ENCODE measurements around the gene BST2. TPM values are rescaled to one million over a fixed set of nuclear protein-coding genes. Genes with fewer than 3 reads are reported as not detected.

Gene BST2
- total and polyA plus RNA-seq, 10 donors: 91.4 to 257 (median 168) TPM

GRCh38 chr19:17436094-17436873, 30.9 kb upstream of the BST2 start:
- Histone ChIP-seq H3K27ac (no peak overlapping the region), H3K9me3 (peaks cover 0 to 6% (median under 1%) of the 10 kb centered on the region in 8 donors), H3K27me3 (replicated peaks in 1 of 7) (peaks cover 0 to 4% (median 0%) of the 10 kb centered on the region in 7 donors), H3K36me3 (peaks cover 0 to 8% (median 0%) of the 10 kb centered on the region in 6 donors), H3K4me1 (no peaks in the 10 kb centered on the region), H3K4me3 (no peak overlapping the region)
- TF ChIP-seq CTCF (IDR thresholded peaks at IDR 0.05 in 8 of 11, conservative IDR thresholded peaks at IDR 0.05 in 3 of 11): no peak
- TF ChIP-seq POLR2AphosphoS5 (IDR thresholded peaks at IDR 0.05): peak in 1 of 3 donors; percentile 13
- intact Hi-C loops (cut with DNase I; ENCODE audit: low total_unique reads): no loop called here
- no peak for DNase-seq
- 94 to 97% (median 95%) methylated on average over 24 to 25 of the region's 25 CpGs for WGBS, 5 donors

- peaks cover 0 to 4% (median 0%) of the 10 kb centered on the region in 7 donors for H3K27me3 ChIP-seq (replicated peaks in 1 of 7)
- WGBS, 5 donors: 69 to 89% (median 81%) methylated on average over 7 of the region's 7 CpGs
- no peak overlapping the region for H3K4me3 ChIP-seq
- H3K9me3 ChIP-seq: peaks cover 0 to 5% (median 0%) of the 10 kb centered on the region in 8 donors
- H3K4me1 ChIP-seq: no peaks in the 10 kb centered on the region
- TF ChIP-seq CTCF (IDR thresholded peaks at IDR 0.05 in 8 of 11, conservative IDR thresholded peaks at IDR 0.05 in 3 of 11): no peak
- TF ChIP-seq POLR2A (IDR thresholded peaks at IDR 0.05): no peak
- no peak for TF ChIP-seq POLR2AphosphoS5 (IDR thresholded peaks at IDR 0.05)
- DNase-seq: no peak
- H3K27ac ChIP-seq: no peak overlapping the region
- intact Hi-C loops (cut with DNase I; ENCODE audit: low total_unique reads): no loop called here
- peaks cover 0 to 8% (median 0%) of the 10 kb centered on the region in 6 donors for H3K36me3 ChIP-seq
Observed at GRCh38 chr19:17435218-17435617, 29.8 kb upstream of the BST2 start.

DNA sequence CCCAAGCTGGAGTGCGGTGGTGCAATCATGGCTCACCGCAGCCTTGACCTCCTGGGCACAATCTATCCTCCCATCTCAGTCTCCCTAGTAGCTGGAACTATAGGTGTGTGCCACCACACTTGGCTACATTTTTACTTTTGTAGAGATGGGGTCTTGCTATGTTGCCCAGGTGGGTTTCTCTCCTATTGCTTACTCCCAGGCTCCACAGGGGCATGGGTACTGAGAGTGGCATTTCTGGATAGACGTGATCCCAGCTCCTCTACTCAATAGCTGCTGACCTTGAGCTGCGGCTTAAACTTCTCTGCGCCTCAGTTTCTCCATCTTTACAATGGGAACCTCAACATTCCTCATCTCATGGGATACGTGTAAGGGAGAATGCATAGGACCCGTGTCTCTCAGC, 26.0 kb upstream of the BST2 start:
- Histone ChIP-seq H3K27me3 (replicated peaks in 1 of 7) (no peaks in the 10 kb centered on the region), H3K4me1 (no peaks in the 10 kb centered on the region), H3K9me3 (peaks cover 0 to 5% (median 0%) of the 10 kb centered on the region in 8 donors), H3K27ac (no peak overlapping the region), H3K4me3 (no peak overlapping the region), H3K36me3 (peaks cover 0 to 7% (median 0%) of the 10 kb centered on the region in 6 donors)
- intact Hi-C loops (cut with DNase I; ENCODE audit: low total_unique reads): no loop called here
- WGBS, 5 donors: 86 to 91% (median 89%) methylated on average over 7 of the region's 7 CpGs
- no peak for TF ChIP-seq POLR2A (IDR thresholded peaks at IDR 0.05)
- no peak for TF ChIP-seq CTCF (IDR thresholded peaks at IDR 0.05 in 8 of 11, conservative IDR thresholded peaks at IDR 0.05 in 3 of 11)
- TF ChIP-seq POLR2AphosphoS5 (IDR thresholded peaks at IDR 0.05): no peak
- DNase-seq: no peak

- no peaks in the 10 kb centered on the region for H3K9me3 ChIP-seq
- intact Hi-C loops (cut with DNase I; ENCODE audit: low total_unique reads): no loop called here
- 68 to 87% (median 79%) methylated on average over 17 of the region's 17 CpGs for WGBS, 5 donors
- peaks cover 0 to 5% (median 2%) of the 10 kb centered on the region in 6 donors for H3K4me1 ChIP-seq
- no peak overlapping the region for H3K4me3 ChIP-seq
- no peaks in the 10 kb centered on the region for H3K36me3 ChIP-seq
- DNase-seq: no peak
- H3K27me3 ChIP-seq (replicated peaks in 1 of 7): no peaks in the 10 kb centered on the region
- TF ChIP-seq POLR2A (IDR thresholded peaks at IDR 0.05) (no peak), POLR2AphosphoS5 (IDR thresholded peaks at IDR 0.05) (peak in 2 of 3 donors; percentile 17), CTCF (IDR thresholded peaks at IDR 0.05 in 8 of 11, conservative IDR thresholded peaks at IDR 0.05 in 3 of 11) (no peak)
- H3K27ac ChIP-seq: no peak overlapping the region
Observed at GRCh38 chr19:17429641-17430113, 24.2 kb upstream of the BST2 start.

Measured in spleen (tissue), 11 donors.